HG03097 (cell line): ENCODE data around the gene GOLGA6L6.
"Not testable (repeated sequence)": the region's sequence is repeated elsewhere in the genome, so short reads cannot be mapped to it uniquely, and the experiment has no call there.

Experiments used
- ATAC-seq: cut with Tn5 transposase; IDR thresholded peaks from one replicate; pipeline ENCODE4 v1.9.1; 2021; ENCODE audit not compliant: unreplicated experiment, low FRiP score

Gene GOLGA6L6, protein sequence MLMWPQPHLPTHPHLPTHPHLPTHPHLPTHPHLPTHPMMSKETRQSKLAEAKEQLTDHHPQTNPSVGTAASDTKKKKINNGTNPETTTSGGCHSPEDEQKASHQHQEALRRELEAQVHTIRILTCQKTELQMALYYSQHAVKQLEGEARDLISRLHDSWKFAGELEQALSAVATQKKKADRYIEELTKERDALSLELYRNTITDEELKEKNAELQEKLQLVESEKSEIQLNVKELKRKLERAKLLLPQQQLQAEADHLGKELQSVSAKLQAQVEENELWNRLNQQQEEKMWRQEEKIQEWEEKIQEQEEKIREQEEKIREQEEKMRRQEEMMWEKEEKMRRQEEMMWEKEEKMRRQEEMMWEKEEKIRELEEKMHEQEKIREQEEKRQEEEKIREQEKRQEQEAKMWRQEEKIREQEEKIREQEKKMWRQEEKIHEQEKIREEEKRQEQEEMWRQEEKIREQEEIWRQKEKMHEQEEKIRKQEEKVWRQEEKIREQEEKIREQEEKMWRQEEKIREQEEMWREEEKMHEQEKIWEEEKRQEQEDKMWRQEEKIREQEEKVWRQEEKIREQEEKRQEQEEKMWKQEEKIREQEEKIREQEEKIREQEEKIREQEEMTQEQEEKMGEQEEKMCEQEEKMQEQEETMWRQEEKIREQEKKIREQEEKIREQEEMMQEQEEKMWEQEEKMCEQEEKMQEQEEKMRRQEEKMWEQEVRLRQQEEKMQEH

DNA sequence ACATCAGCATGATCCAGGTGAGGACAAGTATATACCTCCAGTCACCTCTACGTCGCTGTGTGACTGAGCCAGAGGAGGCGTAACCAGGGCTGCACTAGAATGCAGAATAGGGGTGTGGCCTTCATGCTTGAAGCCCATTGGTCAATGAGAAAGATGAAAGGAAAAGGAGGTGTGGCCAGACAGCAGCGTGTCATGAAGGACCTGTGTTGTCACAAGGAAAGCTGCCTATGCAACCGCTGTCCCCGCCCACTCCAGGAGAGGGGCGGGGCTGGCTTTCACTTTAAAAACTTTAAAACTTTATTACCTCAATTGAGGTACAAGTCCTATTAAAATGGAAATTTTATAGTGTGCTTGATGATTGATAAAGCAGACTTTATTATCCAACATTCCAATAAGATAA is at the start of gene GOLGA6L6:
Gene GOLGA6L6, minus strand, starts transcription at position 101 of the 400 bp plus-strand sequence. Its CDS starts 91 bp downstream, at position 10.
- not testable (repeated sequence) for ATAC-seq

DNA sequence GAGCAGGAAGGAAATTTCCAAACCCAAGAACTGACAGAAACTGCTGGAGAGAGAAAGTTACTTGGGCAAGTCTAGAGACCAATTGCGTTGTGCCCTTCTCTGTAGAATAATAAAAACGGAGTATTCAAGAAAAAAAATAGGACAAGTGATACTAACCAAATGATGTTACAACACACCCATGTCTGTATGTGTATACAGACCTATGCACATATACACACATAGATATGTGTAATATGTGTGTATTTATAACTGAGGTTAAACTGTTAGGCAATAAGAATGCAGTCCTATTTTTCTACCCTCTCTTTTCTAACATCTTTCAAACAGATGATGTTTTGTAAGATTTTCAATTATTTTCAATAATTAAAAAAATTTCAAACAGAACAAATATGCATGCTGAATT is 48.5 kb upstream of the GOLGA6L6 start:
- ATAC-seq: not testable (repeated sequence)

DNA sequence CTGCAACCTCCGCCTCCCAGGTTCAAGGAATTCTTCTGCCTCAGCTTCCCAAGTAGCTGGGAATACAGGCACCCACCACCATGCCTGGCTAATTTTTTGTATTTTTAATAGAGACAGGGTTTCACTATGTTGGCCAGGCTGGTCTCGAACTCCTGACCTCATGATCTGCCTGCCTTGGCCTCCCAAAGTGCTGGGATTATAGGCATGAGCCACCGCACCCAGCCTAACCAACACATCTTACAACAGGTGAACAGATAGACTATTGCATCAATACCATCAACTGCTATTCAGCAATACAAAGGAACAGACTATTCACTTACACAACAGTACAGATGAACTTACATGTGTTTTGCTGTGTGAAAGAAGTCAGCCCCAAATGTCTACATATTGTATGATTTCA is 45.2 kb upstream of the GOLGA6L6 start:
- ATAC-seq: not testable (repeated sequence)

DNA sequence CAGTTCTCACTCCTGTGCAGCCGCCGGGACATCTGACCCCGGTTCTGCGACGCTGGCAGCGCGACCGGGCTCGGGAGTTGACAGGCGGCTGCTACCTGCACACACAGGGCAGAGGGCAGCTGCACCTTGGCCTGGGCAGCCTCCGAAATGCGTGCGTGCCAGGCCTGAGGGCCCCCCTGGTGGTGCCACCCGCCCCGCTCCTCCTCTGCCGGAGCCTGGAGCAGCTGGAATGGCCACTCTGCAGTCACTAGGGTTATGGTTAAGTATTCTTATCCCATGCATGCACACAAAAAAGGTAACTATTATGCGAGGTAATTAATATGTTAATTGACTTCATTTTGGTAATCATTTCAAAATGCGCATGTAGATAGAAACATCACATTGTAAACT is 41.1 kb upstream of the GOLGA6L6 start:
- ATAC-seq: not testable (repeated sequence)

DNA sequence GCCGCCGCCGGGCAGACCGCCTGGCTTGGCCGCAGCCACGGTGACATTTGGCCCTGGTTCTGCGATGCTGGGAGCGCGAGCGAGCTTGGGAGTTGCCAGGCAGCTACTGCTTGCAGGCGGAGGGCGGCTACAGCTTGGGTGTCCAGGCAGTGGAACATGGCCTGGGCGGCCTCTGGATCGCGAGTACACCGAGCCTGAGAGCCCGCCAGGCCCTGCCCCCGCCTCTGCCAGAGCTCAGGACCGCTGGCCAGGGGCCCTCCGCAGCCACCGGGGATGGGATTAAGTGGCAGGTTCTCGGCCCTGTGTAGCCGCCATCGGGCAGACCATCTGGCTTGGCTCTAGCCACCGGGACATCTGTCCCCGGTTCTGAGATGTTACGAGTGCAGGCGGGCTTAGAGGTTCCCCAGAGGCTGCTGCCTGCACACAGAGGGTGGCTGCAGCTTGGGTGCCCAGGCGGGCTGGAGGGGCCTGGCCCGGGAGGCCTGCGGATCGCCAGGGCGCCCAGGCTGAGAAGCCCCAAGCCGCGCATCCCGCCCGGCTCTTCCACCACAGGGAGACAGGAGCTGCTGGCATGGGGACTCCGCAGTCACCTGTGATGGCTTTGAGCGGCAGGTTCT is 40.6 kb upstream of the GOLGA6L6 start:
- not testable (repeated sequence) for ATAC-seq

DNA sequence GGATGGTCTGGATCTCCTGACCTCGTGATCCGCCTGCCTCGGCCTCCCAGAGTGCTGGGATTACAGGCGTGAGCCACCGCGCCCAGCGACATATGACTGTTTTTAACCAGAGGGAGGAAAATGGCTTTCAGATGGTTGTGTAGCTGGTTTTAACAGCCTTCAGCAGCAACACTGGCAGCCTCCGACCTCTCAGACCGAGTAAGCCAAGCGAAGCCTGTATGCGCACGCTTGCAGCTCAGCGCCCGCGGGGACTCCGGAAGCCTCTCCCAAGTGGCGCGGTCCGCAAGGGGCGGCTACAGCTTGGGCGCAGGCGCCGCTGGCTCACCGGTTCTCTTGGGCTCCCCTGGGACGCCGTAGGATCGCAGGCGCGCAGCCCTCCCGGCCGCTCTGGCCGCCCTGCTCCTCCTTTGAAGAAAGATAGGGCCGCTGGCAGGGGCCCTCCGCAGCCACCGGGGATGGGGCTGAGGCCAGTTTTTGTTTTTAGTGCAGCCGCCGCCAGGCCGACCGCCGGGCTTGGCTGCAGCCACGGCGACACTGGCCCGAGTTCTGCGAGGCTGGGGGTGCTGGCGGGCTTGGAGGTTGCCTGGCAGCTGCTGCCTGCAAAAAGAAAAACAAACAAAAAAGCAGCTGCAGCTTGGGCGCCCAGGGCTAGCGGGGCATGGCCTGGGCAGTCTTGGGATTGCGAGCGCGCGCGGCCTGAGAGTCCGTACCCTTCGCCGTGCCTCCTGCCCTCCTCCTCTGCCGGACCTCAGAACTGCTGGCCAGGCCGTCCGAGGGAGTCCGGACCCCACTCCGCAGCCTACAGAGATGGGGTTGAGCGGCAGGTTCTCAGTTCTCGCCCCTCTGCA is 39.9 kb upstream of the GOLGA6L6 start:
- not testable (repeated sequence) for ATAC-seq

DNA sequence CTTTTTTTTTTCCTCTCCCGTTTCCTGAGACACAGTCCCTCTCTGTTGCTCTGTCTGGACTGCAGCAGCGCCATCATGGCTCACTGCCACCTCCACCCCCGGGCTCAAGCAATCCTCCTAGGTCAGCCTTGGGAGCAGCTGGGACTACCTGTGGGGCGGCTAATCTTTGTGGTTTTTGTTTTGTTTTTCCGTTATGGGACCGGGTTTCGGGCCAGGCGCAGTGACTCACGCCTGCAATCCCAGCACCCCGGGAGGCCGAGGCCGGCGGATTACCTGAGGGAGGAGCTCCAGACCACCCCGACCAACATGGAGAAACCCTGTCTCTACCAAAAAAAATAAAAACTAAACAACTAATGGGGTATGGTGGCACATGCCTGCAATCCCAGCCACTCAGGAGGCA is 38.1 kb upstream of the GOLGA6L6 start:
- ATAC-seq: not testable (repeated sequence)

DNA sequence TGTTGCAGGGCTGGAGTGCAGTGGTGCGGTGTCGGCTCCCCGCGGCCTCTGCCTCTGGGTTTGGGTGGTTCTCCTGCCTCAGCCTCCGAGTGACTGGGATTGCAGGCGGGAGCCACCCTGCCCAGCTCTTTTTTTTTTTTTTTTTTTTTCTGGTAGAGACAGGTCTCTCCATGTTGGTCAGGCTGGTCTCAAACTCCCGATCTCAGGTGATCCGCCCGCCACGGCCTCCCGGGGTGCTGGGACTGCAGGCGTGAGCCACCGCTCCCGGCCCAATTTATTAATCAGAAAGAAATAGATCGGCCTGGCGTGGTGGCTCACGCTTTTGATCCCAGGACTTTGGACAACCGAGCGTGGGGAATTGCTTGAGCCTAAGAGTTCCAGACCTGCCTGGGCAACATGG is 9.7 kb upstream of the GOLGA6L6 start:
- ATAC-seq: not testable (repeated sequence)

DNA sequence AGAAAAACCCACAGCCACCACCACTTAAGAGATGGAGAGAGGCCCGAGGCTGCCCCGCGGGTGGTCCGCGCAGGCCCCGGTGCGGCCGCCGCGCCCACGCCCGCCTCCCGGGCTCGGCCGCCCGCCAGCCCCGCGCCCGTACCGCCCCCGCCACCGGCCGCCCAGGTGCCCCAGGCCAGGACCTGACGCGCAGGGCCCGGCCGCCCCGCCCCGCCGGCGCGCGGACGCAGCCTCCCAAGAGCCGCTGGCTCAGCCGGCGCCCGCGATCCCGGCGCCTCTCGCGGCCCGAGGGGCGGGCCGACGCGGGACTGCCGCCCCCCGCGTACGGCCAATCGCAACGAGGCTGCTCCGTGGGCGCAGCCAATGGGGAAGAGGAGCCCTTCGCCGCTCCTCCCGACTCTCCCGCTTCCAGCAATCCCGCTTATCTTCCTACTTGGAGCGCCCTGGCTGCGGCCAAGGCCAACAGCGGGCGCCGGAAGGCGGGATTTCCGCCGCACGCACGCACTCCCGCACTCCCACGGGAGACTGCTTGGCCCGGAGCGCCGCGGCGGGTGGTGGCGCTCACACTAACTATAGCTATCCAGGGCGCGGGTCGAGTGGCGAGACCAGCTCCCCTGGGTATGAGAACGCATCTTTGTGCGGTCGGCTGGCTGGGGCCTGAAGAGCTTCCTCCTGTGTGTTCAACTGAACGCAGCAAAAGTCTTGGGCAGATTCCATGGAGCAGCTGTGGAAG is 35.5 kb downstream of the GOLGA6L6 start:
- not testable (repeated sequence) for ATAC-seq

DNA sequence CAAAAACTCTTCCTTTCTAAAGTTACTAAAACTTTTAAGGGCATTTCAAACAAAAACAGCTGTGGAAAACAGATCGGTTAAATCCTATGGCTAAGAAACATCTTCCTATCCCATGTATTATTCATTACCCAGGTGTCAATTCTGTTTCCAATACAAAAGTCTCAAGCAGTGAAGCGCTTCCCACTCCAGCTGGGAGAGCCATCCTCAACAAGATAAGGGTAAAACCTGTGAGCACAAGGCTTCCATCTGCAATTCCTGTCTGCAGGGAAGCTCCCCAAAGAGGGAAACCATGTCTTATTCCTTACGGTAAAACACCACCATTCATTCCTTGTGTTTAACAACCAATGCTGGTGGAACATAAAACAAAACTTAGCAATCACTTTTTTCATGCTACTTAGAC is 38.8 kb downstream of the GOLGA6L6 start:
- not testable (repeated sequence) for ATAC-seq

DNA sequence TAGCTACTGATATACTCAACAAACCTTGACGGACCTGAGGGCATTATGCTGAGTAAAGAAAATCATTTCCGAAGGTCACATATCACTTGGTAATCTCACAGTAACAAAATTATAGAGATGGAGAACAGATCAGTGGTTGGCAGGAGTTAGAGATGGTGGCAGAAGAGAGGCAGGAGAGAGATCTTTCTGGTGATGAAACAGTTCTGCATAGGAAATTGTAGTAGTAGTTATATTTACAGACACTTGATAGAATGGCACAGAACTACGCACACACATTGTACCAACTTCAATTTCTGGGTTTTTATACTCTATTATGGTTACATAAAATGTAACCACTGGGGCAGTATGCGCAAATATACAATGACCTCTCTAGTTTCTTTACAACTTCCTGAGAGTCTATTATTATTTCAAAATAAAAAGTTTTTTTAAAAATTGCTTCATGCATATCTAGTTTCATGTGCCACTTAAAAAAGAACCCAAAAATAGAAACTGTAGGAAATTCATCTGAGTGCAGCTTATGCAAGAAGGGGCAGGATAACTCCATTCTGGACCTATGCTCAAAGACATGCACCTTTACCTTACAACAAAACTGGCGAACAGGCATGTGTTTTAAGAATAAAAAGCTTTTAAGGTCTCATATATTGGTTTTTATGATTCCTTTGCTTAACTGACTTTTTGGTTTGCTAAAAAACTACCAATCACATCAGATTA is 39.9 kb downstream of the GOLGA6L6 start:
- not testable (repeated sequence) for ATAC-seq

DNA sequence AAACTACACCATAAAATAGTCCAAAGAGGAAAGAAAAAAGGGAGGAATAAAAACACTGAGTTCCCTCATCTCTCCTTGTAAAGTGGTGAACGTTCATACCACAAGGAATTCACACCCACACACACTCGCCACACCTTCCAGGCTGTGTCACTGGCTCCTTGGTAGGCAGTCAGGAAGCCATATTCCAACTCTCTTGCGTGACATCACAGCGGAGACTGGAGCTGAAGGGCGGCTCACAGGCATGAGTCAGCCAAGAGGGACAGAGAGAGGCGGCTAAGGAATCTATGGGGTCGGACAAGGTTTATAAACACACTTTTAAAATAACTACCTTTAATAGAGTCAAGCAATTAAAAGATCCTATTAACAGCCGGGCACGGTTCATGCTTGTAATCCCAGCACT is 43.8 kb downstream of the GOLGA6L6 start:
- ATAC-seq: not testable (repeated sequence)

DNA sequence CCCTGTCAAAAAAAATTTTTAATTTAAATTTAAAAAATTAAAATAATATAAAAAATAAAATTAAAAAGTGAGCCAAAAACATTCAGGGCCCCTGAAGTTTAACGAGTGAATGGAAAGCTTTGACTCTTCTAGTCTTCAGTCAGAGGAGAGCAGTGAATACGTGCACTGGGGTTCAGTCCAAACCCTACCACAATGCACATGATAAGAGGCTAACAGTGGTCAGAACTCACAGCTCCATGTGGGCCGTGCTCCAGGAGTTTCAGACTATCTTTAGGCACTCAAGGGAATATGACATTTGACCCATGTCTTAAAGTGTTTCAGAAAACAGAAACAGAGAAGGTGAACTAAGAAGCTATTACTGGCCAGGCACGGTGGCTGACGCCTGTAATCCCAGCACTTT is 48.6 kb downstream of the GOLGA6L6 start:
- not testable (repeated sequence) for ATAC-seq

DNA sequence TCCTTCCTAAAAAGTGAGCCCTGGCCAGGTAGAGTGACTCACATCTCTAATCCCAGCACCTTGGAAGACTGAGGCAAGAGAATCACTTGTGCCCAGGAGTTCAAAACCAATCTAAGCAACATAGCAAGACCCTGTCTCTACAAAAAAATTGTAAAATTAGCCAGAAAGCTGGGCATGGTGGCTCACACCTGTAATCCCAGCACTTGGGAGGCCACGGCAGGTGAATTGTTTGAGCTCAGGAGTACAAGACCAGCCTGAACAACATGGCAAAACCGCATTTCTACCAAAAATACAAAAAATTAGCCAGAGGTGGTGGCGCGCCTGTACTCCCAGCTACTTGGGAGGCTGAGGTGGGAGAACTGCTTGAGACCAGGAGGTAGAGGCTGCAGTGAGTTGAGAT is 49.0 kb downstream of the GOLGA6L6 start:
- ATAC-seq: not testable (repeated sequence)

DNA sequence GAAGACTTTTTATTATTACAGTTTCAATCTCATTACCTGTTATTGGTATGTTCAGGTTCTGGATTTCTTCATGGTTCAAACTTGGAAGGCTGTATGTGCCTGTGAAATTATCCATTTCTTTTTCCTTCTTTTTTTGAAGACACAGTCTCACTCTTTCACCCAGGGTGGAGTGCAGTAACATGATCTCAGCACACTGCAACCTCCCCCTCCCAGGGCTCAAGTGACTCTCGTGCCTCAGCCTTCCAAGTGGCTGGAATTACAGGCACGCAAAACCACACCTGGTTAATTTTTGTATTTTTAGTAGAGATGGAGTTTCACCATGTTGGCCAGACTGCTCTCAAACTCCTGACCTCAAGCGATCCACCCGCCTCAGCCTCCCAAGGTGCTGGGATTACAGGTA is 52.3 kb downstream of the GOLGA6L6 start:
- ATAC-seq: not testable (repeated sequence)
